K562 (cell line): Measurements from ENCODE around the gene TGM1. TPM values are rescaled to one million over a fixed set of nuclear protein-coding genes. Genes with fewer than 3 reads are reported as not detected.

Experiments used
- BRCA1 ChIP-seq, 2 experiments: fragments of 450-650 bp in 1 of 2; sonication (generic) in 1 of 2; formaldehyde crosslinking in 1 of 2; IDR thresholded peaks; 2 replicates each; pipeline versions ENCODE4 v1.5.0 to v1.6.1; 2017 to 2020; ENCODE audit warnings: mild to moderate bottlenecking in 1 of 2, missing genetic modification reagents in 1 of 2
- BRF2 ChIP-seq: IDR thresholded peaks from 3 replicates; pipeline ENCODE4 v1.6.1; 2011; ENCODE audit warnings: borderline replicate concordance, mild to moderate bottlenecking; ENCODE audit not compliant: insufficient read length, insufficient read depth
- CBX1 ChIP-seq: sonication (generic); IDR thresholded peaks from 2 replicates; pipeline ENCODE4 v1.6.1; 2016; ENCODE audit warnings: antibody characterized with exemption, low read depth, mild to moderate bottlenecking
- ETS2 ChIP-seq: IDR thresholded peaks from 2 replicates; pipeline ENCODE4 v1.6.1; 2016; ENCODE audit warnings: borderline replicate concordance, missing genetic modification characterization, mild to moderate bottlenecking, moderate library complexity, missing compliant biosample characterization; ENCODE audit not compliant: poor library complexity, severe bottlenecking
- FOXJ2 ChIP-seq: fragments of 200-800 bp; sonication (Bioruptor generic); IDR thresholded peaks from 2 replicates; pipeline ENCODE4 v1.6.1; 2016; ENCODE audit warnings: missing genetic modification characterization, missing compliant biosample characterization
- MAX ChIP-seq: sonication (generic); formaldehyde crosslinking; IDR thresholded peaks from 2 replicates; pipeline ENCODE4 v1.9.0; 2022; ENCODE audit warnings: mild to moderate bottlenecking, missing genetic modification reagents
- MEIS2 ChIP-seq: fragments of 450-650 bp; IDR thresholded peaks from 2 replicates; pipeline ENCODE4 v1.6.1; 2014; ENCODE audit warnings: mild to moderate bottlenecking; ENCODE audit not compliant: partially characterized antibody
- PBX2 ChIP-seq, 2 experiments: IDR thresholded peaks in 1 of 2; conservative IDR thresholded peaks in 1 of 2; 2 replicates each; pipeline ENCODE4 v1.6.1; 2016; ENCODE audit warnings: low read depth in 2 of 2, mild to moderate bottlenecking in 1 of 2, missing compliant biosample characterization in 1 of 2, missing genetic modification characterization in 1 of 2, moderate library complexity in 1 of 2
- TBL1XR1 ChIP-seq, 2 experiments: IDR thresholded peaks; 2 replicates each; pipeline ENCODE4 v1.6.1; 2012; ENCODE audit warnings: improper control_type of control experiment in 2 of 2, low read length in 2 of 2, mild to moderate bottlenecking in 1 of 2
- TEAD2 ChIP-seq: fragments of 450-650 bp; IDR thresholded peaks from 2 replicates; pipeline ENCODE4 v1.6.1; 2016; ENCODE audit warnings: missing genetic modification characterization, control low read depth, missing compliant biosample characterization
- THAP12 ChIP-seq: fragments of 250-450 bp; sonication (Bioruptor Pico); IDR thresholded peaks from 2 replicates; pipeline ENCODE4 v1.9.0; 2021; ENCODE audit warnings: mild to moderate bottlenecking, inconsistent platforms
- WHSC1 ChIP-seq: IDR thresholded peaks from one replicate; pipeline ENCODE4 v1.6.1; 2012; ENCODE audit warnings: low read length, control low read depth, inconsistent platforms
- ZBTB11 ChIP-seq, 3 experiments: fragments of 200-800 bp in 1 of 3; fragments of 250-450 bp in 1 of 3; fragments of 450-650 bp in 1 of 3; sonication (Bioruptor Pico) in 1 of 3; sonication (Bioruptor generic) in 1 of 3; formaldehyde crosslinking in 1 of 3; IDR thresholded peaks; 2 replicates each; pipeline versions ENCODE4 v1.6.1 to v1.8.0; 2016 to 2022; ENCODE audit warnings: mild to moderate bottlenecking in 2 of 3, missing genetic modification characterization in 2 of 3, missing compliant biosample characterization in 1 of 3, moderate library complexity in 1 of 3
- ZFPM2 ChIP-seq: fragments of 250-450 bp; sonication (Bioruptor Pico); IDR thresholded peaks from 2 replicates; pipeline ENCODE4 v1.5.1; 2022; ENCODE audit warnings: mild to moderate bottlenecking
- ZNF12 ChIP-seq: sonication (generic); formaldehyde crosslinking; IDR thresholded peaks from 2 replicates; pipeline ENCODE4 v1.4.0; 2020; ENCODE audit warnings: mild to moderate bottlenecking, missing genetic modification reagents
- polyA plus RNA-seq, 8 experiments: library from polyadenylated mRNA; depleted of rRNA in 4 of 8; stranded (reverse) in 5 of 8; unstranded in 3 of 8; fragments of >200 nt; fragmentation: Nextera tagmentation in 2 of 8; fragmentation: Illumina TruSeq in 1 of 8; extraction: Ambion mirVana in 2 of 8; extraction: Trizol in 1 of 8; gene quantifications; 2 replicates each; pipeline versions ENCODE4 v1.2.1 to v1.2.3, GENCODE V29; 2011 to 2014; ENCODE audit warnings: inconsistent platforms in 1 of 8, missing spikeins in 1 of 8
- total RNA-seq, 7 experiments: library from RNA; depleted of rRNA in 6 of 7; stranded (reverse); fragments of >200 nt in 6 of 7; fragmentation: Illumina TruSeq in 2 of 7; extraction: Trizol in 2 of 7; gene quantifications; 2 replicates each; pipeline versions ENCODE4 v1.2.1 to v1.2.3, GENCODE V29; 2011 to 2021; ENCODE audit warnings: low replicate concordance in 1 of 7

TGM1 gene
- total and polyA plus RNA-seq, 9 of the 15 experiments (the other 6 are each of a cell fraction or from before 2014, with no cell fraction given) = 0.13 to 4.4 (median 0.88) TPM

GRCh38 chr14:24271134-24271833 lies 8.3 kb upstream of the TGM1 start, which contains the start of gene RABGGTA (continued):
- TF ChIP-seq ZBTB11 (CRISPR knock-in tag; IDR thresholded peaks at IDR 0.05) (peak in 1 of 3 experiments; percentile 73; a peak in 1 of 6 replicates), FOXJ2 (no peak), MEIS2 (peak; percentile 72), WHSC1 (no peak), MAX (CRISPR knock-in tag) (peak; percentile 88), TEAD2 (tag) (no peak), TBL1XR1 (IDR thresholded peaks at IDR 0.05; ENCODE audit: low read length in 2 of 2) (peak in 1 of 2 experiments; percentile 77; a peak in 1 of 4 replicates), BRF2 (no peak), ZNF12 (CRISPR knock-in tag) (peak; percentile 79), PBX2 (CRISPR knock-in tag; IDR thresholded peaks at IDR 0.05; ENCODE audit: low read depth) (peak; percentile 67), PBX2 (tag; conservative IDR thresholded peaks at IDR 0.05; ENCODE audit: low read depth) (peak; percentile 88), BRCA1 (IDR thresholded peaks at IDR 0.05) (no peak), BRCA1 (CRISPR knock-in tag; IDR thresholded peaks at IDR 0.05) (no peak), ETS2 (no peak), ZFPM2 (CRISPR knock-in tag) (no peak), CBX1 (0 out of 2 replicates have a peak, but pooled peaks have one; percentile 60), THAP12 (CRISPR knock-in tag) (peak; percentile 99)
